NB4 (cell line): ENCODE measurements around the gene ALKBH3.

ENCODE experiments used
- MYC ChIP-seq: IDR thresholded peaks from 2 replicates; pipeline ENCODE4 v1.6.1; 2011; ENCODE audit warnings: low read depth, low read length
- POLR2A ChIP-seq: IDR thresholded peaks from 2 replicates; pipeline ENCODE4 v1.6.1; 2011; ENCODE audit warnings: mild to moderate bottlenecking; ENCODE audit not compliant: insufficient read length; ENCODE audit errors: extremely low read depth
- TF ChIP-seq, protein P1 (sequence below): IDR thresholded peaks from one replicate; pipeline ENCODE4 v1.5.1; 2012; ENCODE audit warnings: low read depth, low read length

DNA sequence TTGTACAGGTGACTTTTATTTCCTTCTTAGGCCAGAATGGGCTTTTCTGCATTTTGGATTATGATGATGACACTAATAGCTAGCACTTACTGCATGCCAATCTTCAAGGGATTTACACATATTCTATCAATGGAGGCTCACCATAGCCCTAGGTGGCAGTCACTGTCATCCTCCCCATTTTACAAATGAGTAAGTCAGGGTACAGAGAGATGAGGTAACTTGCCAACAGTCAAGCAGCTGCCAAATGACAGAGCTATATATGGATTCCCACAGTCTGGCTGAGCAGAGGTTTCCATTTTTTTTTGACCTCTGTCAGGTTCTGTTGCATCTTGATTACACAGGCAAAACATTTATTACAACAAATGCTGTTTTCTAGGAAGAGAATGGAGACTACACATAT is 38.0 kb downstream of the ALKBH3 start:
- TF ChIP-seq, protein P1, sequence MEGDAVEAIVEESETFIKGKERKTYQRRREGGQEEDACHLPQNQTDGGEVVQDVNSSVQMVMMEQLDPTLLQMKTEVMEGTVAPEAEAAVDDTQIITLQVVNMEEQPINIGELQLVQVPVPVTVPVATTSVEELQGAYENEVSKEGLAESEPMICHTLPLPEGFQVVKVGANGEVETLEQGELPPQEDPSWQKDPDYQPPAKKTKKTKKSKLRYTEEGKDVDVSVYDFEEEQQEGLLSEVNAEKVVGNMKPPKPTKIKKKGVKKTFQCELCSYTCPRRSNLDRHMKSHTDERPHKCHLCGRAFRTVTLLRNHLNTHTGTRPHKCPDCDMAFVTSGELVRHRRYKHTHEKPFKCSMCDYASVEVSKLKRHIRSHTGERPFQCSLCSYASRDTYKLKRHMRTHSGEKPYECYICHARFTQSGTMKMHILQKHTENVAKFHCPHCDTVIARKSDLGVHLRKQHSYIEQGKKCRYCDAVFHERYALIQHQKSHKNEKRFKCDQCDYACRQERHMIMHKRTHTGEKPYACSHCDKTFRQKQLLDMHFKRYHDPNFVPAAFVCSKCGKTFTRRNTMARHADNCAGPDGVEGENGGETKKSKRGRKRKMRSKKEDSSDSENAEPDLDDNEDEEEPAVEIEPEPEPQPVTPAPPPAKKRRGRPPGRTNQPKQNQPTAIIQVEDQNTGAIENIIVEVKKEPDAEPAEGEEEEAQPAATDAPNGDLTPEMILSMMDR = no peak
- TF ChIP-seq POLR2A (no peak), MYC (no peak)
